CD4-positive, alpha-beta T cell treated with Interleukin-15 for 1 hour (primary cell): Measurements from ENCODE around the gene RLN2.

Experiments
- DNase-seq: peaks from one replicate; pipeline ENCODE4 v3.0.0-alpha.2; 2020

RLN2 gene

DNA sequence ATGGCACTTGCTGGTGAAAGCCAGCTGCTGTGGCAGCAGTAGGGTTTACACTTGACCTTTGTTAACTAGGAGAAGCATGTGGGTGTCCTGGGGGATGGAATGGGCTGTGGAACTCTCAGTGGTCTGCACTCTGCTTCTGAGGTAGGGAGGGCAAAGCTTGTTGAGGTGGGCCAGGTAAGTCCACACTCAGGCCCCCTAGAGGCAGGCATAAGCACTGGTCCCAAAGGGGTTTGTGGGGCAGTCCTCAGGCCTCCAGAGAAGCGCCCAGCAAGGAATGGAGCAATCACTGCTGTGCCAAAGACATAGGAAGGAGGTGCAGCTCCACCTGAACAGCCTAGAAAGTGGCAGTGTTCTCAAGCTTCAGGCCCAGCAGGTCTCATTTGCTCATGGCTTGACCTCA is 38.6 kb downstream of the RLN2 start:
- DNase-seq, result no peak

DNA sequence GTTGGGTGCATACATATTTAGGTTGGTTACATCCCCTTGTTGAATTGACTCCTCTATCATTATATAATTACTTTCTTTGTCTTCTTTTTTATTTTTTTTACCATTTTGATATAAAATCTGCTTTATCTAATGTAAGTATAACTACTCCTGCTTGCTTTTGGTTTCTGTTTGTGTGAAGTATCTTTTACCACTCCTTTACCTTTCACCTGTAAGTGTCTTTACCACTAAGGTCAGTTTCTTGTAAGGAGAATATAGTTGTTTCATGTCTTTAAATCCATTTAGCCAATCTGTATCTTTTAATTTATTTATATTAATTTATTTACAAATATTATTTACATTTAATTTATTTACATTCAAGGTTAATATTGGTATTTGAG is 40.3 kb downstream of the RLN2 start:
- no peak for DNase-seq

DNA sequence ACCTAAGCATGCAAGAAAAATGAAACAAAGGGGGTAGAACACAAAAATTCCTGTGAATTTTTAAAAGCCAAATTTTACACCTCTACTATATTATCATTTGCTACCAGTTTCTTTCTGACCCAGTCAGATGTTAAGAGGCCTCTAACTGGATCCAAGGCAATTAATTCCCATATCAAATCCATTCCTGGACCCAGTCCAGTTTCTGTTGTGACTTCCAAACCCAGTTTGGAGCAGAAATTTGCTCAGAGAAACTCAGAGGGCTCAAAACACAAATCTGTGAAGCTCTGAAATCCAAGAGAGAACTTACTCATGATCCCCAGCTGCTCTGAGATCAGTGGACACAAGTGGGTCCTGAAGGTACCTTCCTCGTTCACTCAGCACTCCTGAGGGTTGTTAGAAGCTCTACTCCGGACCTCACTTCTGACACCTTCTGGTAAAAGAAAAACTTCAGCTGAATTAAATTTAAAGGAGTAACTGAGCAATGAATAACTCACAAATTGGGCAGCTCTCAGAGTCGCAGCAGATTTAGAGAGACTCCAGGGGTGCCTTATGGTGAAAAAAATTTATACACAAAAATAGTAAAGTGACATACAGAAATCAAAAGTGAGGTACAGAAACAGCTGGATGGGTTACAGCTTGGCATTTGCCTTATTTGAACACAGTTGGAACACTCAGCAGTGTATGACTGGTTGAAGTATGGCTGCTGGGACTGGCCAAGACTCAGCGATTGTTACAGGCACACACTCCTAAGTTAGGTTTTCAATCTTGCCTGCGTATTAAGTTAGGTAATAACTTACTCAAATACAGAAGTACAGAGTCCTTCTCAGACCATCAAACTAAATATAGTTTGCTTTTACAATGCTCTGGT is 40.9 kb downstream of the RLN2 start:
- DNase-seq, result no peak
